Liver (tissue), 9 donors: ENCODE results near the gene LGR6. TPM values are rescaled to one million over a fixed set of nuclear protein-coding genes. Genes with fewer than 3 reads are reported as not detected.

Experiments
- DNase-seq: peaks from one replicate; pipeline ENCODE4 v3.0.0-alpha.2; 2017; ENCODE audit warnings: low spot score
- H3K27ac ChIP-seq, 2 donors: one replicate each; pipeline ENCODE4 v1.7.0; 2013; ENCODE audit warnings: inconsistent platforms in 2 of 2, low read length in 2 of 2, control low read depth in 1 of 2, low read depth in 1 of 2, mild to moderate bottlenecking in 1 of 2
- H3K27me3 ChIP-seq, 4 donors: one replicate each; pipeline versions ENCODE4 v1.6.1 to v1.7.0; 2013; ENCODE audit warnings: low read length in 3 of 4, inconsistent platforms in 1 of 4, mild to moderate bottlenecking in 1 of 4, moderate library complexity in 1 of 4; ENCODE audit not compliant: control insufficient read depth in 4 of 4, insufficient read depth in 4 of 4
- H3K36me3 ChIP-seq, 4 donors: one replicate each; pipeline versions ENCODE4 v1.6.1 to v1.7.0; 2013; ENCODE audit warnings: low read length in 3 of 4, mild to moderate bottlenecking in 3 of 4, low read depth in 1 of 4, moderate library complexity in 1 of 4; ENCODE audit not compliant: control insufficient read depth in 4 of 4, insufficient read depth in 3 of 4
- H3K4me1 ChIP-seq, 4 donors: one replicate each; pipeline versions ENCODE4 v1.6.1 to v1.7.0; 2013; ENCODE audit warnings: low read length in 3 of 4, mild to moderate bottlenecking in 3 of 4, moderate library complexity in 1 of 4; ENCODE audit not compliant: control insufficient read depth in 4 of 4, insufficient read depth in 4 of 4
- H3K4me3 ChIP-seq, 3 donors: one replicate each; pipeline versions ENCODE4 v1.6.1 to v1.7.0; 2013; ENCODE audit warnings: low read length in 3 of 3, control low read depth in 1 of 3, low read depth in 1 of 3, mild to moderate bottlenecking in 1 of 3
- H3K9ac ChIP-seq, 2 donors: one replicate each; pipeline ENCODE4 v1.7.0; 2013; ENCODE audit warnings: low read length in 2 of 2, mild to moderate bottlenecking in 2 of 2, moderate library complexity in 2 of 2, control low read depth in 1 of 2, low read depth in 1 of 2
- H3K9me3 ChIP-seq, 4 donors: one replicate each; pipeline versions ENCODE4 v1.6.1 to v1.7.0; 2013; ENCODE audit warnings: low read length in 3 of 4; ENCODE audit not compliant: control insufficient read depth in 4 of 4
- ATF3 ChIP-seq: IDR thresholded peaks from 2 replicates; pipeline ENCODE4 v1.6.1; 2016; ENCODE audit warnings: antibody characterized with exemption
- CTCF ChIP-seq: fragments of 150-350 bp; IDR thresholded peaks from 2 replicates; pipeline ENCODE4 v1.5.1; 2017; ENCODE audit warnings: improper control_type of control experiment, low read depth, low read length; ENCODE audit not compliant: missing input control
- EGR1 ChIP-seq, 2 donors: IDR thresholded peaks; 2 replicates each; pipeline ENCODE4 v1.6.1; 2016 to 2018; ENCODE audit warnings: antibody characterized with exemption in 2 of 2, low read depth in 2 of 2
- FOXA1 ChIP-seq: IDR thresholded peaks from 2 replicates; pipeline ENCODE4 v1.6.1; 2016; ENCODE audit warnings: antibody characterized with exemption
- FOXA2 ChIP-seq: IDR thresholded peaks from 2 replicates; pipeline ENCODE4 v1.6.1; 2016; ENCODE audit warnings: antibody characterized with exemption
- GABPA ChIP-seq, 2 donors: IDR thresholded peaks in 1 of 2; conservative IDR thresholded peaks in 1 of 2; 2 replicates each; pipeline ENCODE4 v1.6.1; 2016; ENCODE audit warnings: antibody characterized with exemption in 2 of 2, mild to moderate bottlenecking in 1 of 2, moderate library complexity in 1 of 2
- HNF4A ChIP-seq, 2 donors: conservative IDR thresholded peaks; 2 replicates each; pipeline ENCODE4 v1.6.1; 2016; ENCODE audit warnings: antibody characterized with exemption in 2 of 2, mild to moderate bottlenecking in 2 of 2
- HNF4G ChIP-seq: IDR thresholded peaks from 2 replicates; pipeline ENCODE4 v1.6.1; 2016; ENCODE audit warnings: antibody characterized with exemption
- JUND ChIP-seq, 2 donors: IDR thresholded peaks; 2 replicates each; pipeline ENCODE4 v1.6.1; 2016; ENCODE audit warnings: antibody characterized with exemption in 2 of 2
- NR2F2 ChIP-seq: IDR thresholded peaks from 2 replicates; pipeline ENCODE4 v1.6.1; 2016; ENCODE audit warnings: antibody characterized with exemption
- RAD21 ChIP-seq, 2 donors: IDR thresholded peaks; 2 replicates each; pipeline ENCODE4 v1.6.1; 2016; ENCODE audit warnings: antibody characterized with exemption in 2 of 2, mild to moderate bottlenecking in 2 of 2
- REST ChIP-seq: IDR thresholded peaks from 2 replicates; pipeline ENCODE4 v1.6.1; 2016; ENCODE audit warnings: antibody characterized with exemption, mild to moderate bottlenecking
- RXRA ChIP-seq, 2 donors: IDR thresholded peaks; 2 replicates each; pipeline ENCODE4 v1.6.1; 2017 to 2018; ENCODE audit warnings: antibody characterized with exemption in 2 of 2, mild to moderate bottlenecking in 1 of 2
- TAF1 ChIP-seq: conservative IDR thresholded peaks from 2 replicates; pipeline ENCODE4 v1.6.1; 2016; ENCODE audit warnings: antibody characterized with exemption, mild to moderate bottlenecking
- YY1 ChIP-seq: IDR thresholded peaks from 2 replicates; pipeline ENCODE4 v1.6.1; 2016; ENCODE audit warnings: antibody characterized with exemption, mild to moderate bottlenecking
- ZBTB33 ChIP-seq: IDR thresholded peaks from 2 replicates; pipeline ENCODE4 v1.6.1; 2016; ENCODE audit warnings: antibody characterized with exemption
- WGBS: extraction: QIAGEN DNeasy Blood & Tissue Kit; methylation state at CpG from one replicate; pipeline ENCODE4 v1.1.7; 2013; 5-methylcytosine and 5-hydroxymethylcytosine counted together
- polyA plus RNA-seq, 2 donors: library from polyadenylated mRNA; stranded (reverse) in 1 of 2; unstranded in 1 of 2; fragments of 200-250 nt in 1 of 2; fragments of >200 nt in 1 of 2; fragmentation: Nextera tagmentation in 1 of 2; extraction: Ambion mirVana in 1 of 2; gene quantifications; one replicate each; pipeline versions ENCODE4 v1.2.1 to v1.2.3, GENCODE V29; 2013 to 2015
- total RNA-seq, 2 donors: library from RNA; depleted of rRNA; stranded (reverse); fragments of >200 nt; gene quantifications; one replicate each; pipeline ENCODE4 v1.2.3, GENCODE V29; 2014
- TF ChIP-seq, protein P1 (sequence below): IDR thresholded peaks from 2 replicates; pipeline ENCODE4 v1.6.1; 2016; ENCODE audit warnings: antibody characterized with exemption
- donor health status: healthy.
- donor health status: healthy.
- donor health status: healthy.
- donor health status: healthy.
- donor health status: healthy.

LGR6 gene
- total and polyA plus RNA-seq, 4 donors = 0.05 to 1.2 (median 0.75) TPM

DNA sequence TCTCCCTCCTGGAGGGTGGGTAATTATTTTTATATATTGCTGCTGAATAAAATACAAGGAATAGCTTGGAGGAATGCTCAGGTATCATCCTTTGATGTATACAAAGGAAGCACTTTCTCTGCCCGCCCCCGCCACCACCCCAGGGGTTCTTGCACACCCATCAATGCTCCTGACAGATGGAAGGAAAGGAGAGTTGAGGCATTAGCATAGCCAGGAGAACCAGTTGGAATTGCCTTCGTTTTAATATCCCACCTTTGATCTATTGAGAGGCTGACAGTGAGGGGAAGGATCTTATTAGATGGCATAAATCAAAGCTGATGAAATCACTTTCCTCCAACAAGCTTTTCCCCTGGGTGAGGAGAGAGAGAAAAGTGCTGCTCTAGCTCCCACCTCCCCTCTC lies 71.1 kb downstream of the LGR6 start:
- Histone ChIP-seq H3K4me1 (no peaks in the 10 kb centered on the region), H3K36me3 (no peaks in the 10 kb centered on the region), H3K4me3 (no peak overlapping the region), H3K27me3 (peaks cover 0 to 4% (median 0%) of the 10 kb centered on the region in 4 donors), H3K9me3 (peaks cover 0 to 4% (median 0%) of the 10 kb centered on the region in 4 donors), H3K9ac (no peak overlapping the region), H3K27ac (no peak overlapping the region)
- DNase-seq = no peak
- TF ChIP-seq HNF4A (conservative IDR thresholded peaks at IDR 0.05) = no peak
- TF ChIP-seq FOXA1 = no peak
- TF ChIP-seq YY1 = no peak
- no peak for TF ChIP-seq TAF1
- TF ChIP-seq EGR1 (IDR thresholded peaks at IDR 0.05; ENCODE audit: low read depth in 2 of 2) = no peak
- TF ChIP-seq FOXA2 = no peak
- WGBS = 62% methylated on average over 3 of the region's 3 CpGs

- no peak overlapping the region for H3K4me3 ChIP-seq
- H3K9me3 ChIP-seq = peaks cover 0 to 4% (median 0%) of the 10 kb centered on the region in 4 donors
- no peak overlapping the region for H3K27ac ChIP-seq
- H3K4me1 ChIP-seq = no peaks in the 10 kb centered on the region
- H3K27me3 ChIP-seq = peaks cover 0 to 3% (median 0%) of the 10 kb centered on the region in 4 donors
- WGBS = 88% methylated on average over 9 of the region's 9 CpGs
- DNase-seq = no peak
- TF ChIP-seq JUND (IDR thresholded peaks at IDR 0.05) = no peak
- no peak for TF ChIP-seq HNF4G
- H3K9ac ChIP-seq = no peak overlapping the region
- no peaks in the 10 kb centered on the region for H3K36me3 ChIP-seq
Observed at GRCh38 chr1:202266061-202266765, 72.6 kb downstream of the LGR6 start.

GRCh38 chr1:202268032-202268431 lies 74.4 kb downstream of the LGR6 start:
- Histone ChIP-seq H3K9ac (no peak overlapping the region), H3K36me3 (no peaks in the 10 kb centered on the region), H3K27ac (no peak overlapping the region), H3K9me3 (no peaks in the 10 kb centered on the region), H3K27me3 (peaks cover 0 to 3% (median 0%) of the 10 kb centered on the region in 4 donors), H3K4me3 (no peak overlapping the region), H3K4me1 (no peaks in the 10 kb centered on the region)
- no peak for DNase-seq
- WGBS = 85% methylated on average over 13 of the region's 13 CpGs
- TF ChIP-seq, protein P1, sequence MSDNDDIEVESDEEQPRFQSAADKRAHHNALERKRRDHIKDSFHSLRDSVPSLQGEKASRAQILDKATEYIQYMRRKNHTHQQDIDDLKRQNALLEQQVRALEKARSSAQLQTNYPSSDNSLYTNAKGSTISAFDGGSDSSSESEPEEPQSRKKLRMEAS = no peak
- TF ChIP-seq FOXA2 (no peak), YY1 (no peak), GABPA (IDR thresholded peaks at IDR 0.05 in 1 of 2, conservative IDR thresholded peaks at IDR 0.05 in 1 of 2) (no peak), RXRA (IDR thresholded peaks at IDR 0.05) (no peak), RAD21 (IDR thresholded peaks at IDR 0.05) (no peak), HNF4G (no peak), TAF1 (no peak), HNF4A (conservative IDR thresholded peaks at IDR 0.05) (no peak), ZBTB33 (no peak), FOXA1 (no peak), ATF3 (no peak), CTCF (no peak), REST (no peak), NR2F2 (no peak)
